NB4 (cell line): ENCODE results near the gene CRIP2.

ENCODE experiments used
- POLR2A ChIP-seq: IDR thresholded peaks from 2 replicates; pipeline ENCODE4 v1.6.1; 2011; ENCODE audit warnings: mild to moderate bottlenecking; ENCODE audit not compliant: insufficient read length; ENCODE audit errors: extremely low read depth
- TF ChIP-seq, protein P1 (sequence below): IDR thresholded peaks from 2 replicates; pipeline ENCODE4 v1.6.1; 2011; ENCODE audit warnings: low read depth, low read length

DNA sequence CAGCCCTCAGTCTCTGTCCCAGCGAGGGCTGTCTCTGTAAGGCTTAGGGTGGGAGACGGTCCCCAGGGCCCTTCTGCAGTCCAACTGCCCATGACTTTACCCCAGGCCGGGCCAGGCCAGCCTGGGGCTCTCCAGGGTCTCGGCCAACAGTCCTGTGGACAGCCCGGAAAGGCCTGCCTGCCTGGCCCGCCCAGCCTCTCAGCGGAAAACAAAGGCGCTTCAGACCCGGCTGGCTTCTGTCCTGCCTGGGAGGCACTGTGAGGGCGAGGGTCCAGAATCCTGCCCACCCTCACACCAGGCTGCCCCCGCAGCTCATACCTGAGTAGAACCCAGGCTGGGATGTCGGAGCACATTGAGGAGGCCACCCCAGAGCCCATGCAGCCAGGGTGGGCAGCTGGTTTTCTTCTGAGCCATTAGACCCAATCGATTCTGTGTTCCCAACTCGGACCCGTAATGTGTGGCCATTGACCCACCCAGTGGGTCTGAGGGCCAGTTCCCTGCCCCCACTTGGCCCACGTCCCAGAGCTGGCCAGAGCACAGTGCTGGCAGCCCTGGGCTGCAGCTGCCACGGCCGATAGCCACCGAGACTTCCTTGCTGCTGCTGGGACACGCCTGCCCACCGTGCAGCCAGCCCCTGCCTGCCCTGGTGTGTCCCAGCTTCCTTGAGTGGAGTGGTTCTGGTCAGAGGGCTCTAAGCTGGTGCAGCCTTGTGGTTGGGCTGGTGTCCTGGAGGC, 1.6 kb downstream of the CRIP2 start:
- TF ChIP-seq, protein P1, sequence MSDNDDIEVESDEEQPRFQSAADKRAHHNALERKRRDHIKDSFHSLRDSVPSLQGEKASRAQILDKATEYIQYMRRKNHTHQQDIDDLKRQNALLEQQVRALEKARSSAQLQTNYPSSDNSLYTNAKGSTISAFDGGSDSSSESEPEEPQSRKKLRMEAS = no peak
- TF ChIP-seq POLR2A = no peak
